Activated gamma-delta T cell treated with Interleukin-2 at 50 U/mL for 16 hours (primary cell): ENCODE results near the gene CAV2.

ENCODE experiments used
- DNase-seq: peaks from one replicate; pipeline ENCODE4 v3.0.0-alpha.2; 2020

CAV2 gene

DNA sequence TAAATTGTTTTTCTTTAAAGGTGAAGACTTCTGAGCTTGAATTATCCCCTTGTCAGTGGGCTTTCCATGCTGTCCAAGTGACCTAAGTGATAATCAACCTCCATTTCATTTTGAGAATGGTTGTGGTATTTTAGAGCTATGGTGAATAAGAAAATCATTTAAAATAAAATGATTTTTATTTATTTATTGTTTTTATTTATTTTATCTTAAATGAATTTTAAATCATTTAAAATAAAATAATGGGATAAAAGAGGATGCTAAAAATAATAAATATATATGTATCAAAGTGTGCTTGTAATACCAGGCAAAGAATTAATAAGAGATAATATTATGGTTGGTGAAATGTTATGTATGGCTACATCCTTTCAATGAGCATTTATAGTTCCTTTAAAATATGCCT, 49.8 kb downstream of the CAV2 start:
- DNase-seq: no peak

GRCh38 chr7:116551692-116552091, 52.2 kb downstream of the CAV2 start:
- no peak for DNase-seq

GRCh38 chr7:116552602-116553001, 53.1 kb downstream of the CAV2 start:
- no peak for DNase-seq

DNA sequence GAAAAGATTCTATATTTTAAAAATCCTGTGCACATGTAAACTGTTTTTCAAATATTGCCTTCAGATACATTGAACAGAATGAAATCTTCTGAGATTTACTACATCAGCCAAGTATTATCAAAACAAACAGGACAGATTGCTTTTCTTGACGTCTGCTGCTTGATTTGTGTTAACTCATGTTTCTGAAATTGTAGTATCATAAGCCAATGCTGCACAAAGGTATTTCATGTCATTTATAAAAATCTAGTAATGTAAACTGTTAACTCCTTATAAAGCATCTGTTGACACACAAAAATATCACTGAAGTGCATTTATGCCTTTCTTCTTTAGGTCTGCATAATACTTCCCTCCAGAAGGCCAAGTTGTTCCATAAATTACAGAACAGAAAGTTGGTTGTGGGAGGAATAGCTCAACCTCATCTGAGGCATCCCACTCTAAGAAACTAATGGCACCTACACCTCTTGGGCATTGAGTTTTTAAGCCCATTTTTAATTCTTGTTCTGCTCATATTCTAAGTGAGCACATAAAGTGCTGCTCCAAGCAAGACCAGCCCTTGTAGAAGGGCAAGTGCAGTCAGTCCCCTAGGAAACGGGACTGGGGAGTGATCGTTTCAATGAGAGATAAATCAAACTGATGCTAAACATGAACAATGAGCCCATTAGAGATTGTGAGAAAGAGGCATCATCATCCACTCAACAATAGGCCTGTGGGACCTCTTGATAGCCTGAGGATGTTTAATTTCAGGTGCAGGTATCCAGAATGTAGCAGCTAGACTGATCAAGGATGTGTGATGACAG, 53.8 kb downstream of the CAV2 start:
- DNase-seq: no peak

DNA sequence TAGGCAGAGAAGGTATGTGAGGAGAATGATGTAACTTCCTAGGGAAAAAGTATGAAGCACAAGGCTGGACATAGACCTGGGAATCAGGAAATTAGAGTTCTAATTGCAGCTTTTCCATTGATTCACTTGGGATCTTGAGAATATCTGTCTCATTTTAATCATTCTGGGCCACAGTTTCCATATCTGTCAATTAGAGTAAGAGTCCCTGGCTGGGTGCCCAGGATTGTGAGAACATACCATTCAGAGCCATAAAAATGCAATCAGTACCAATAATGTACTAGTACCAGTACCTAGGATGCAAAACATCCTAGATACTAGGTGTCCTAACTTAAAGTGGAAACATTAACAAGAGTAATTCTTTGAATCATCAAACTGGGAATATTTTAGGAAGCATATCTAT, 54.9 kb downstream of the CAV2 start:
- DNase-seq: no peak

- no peak for DNase-seq
Observed at GRCh38 chr7:116554911-116555310, 55.4 kb downstream of the CAV2 start.

- no peak for DNase-seq
Observed at GRCh38 chr7:116557066-116557585, 57.6 kb downstream of the CAV2 start.

GRCh38 chr7:116557901-116558300, 58.4 kb downstream of the CAV2 start:
- DNase-seq: no peak
